HFF-Myc (cell line): Measurements from ENCODE around the gene SIDT2.

Experiments used
- DNase-seq: peaks from one replicate; pipeline ENCODE4 v3.0.0-alpha.2; 2011; ENCODE audit warnings: low read depth; ENCODE audit errors: extremely low read depth
- H3K4me3 ChIP-seq: replicated peaks from 2 replicates; pipeline ENCODE4 v1.5.1; 2011; ENCODE audit warnings: low read depth, mild to moderate bottlenecking, control low read depth, low read length
- CTCF ChIP-seq: IDR thresholded peaks from 2 replicates; pipeline ENCODE4 v1.5.1; 2012; ENCODE audit warnings: mild to moderate bottlenecking, low read depth, low read length, control low read depth; ENCODE audit errors: missing control alignments

The SIDT2 gene

GRCh38 chr11:117214404-117215110, 36.0 kb downstream of the SIDT2 start:
- H3K4me3 ChIP-seq, result no peak overlapping the region
- DNase-seq, result no peak
- TF ChIP-seq CTCF, result no peak

GRCh38 chr11:117217141-117218084, 38.9 kb downstream of the SIDT2 start:
- TF ChIP-seq CTCF, result no peak
- no peak overlapping the region for H3K4me3 ChIP-seq
- no peak for DNase-seq

GRCh38 chr11:117218133-117218915, 39.8 kb downstream of the SIDT2 start:
- no peak overlapping the region for H3K4me3 ChIP-seq
- TF ChIP-seq CTCF, result no peak
- DNase-seq, result no peak

GRCh38 chr11:117219001-117219400, 40.5 kb downstream of the SIDT2 start:
- H3K4me3 ChIP-seq, result no peak overlapping the region
- no peak for TF ChIP-seq CTCF
- no peak for DNase-seq

- no peak for DNase-seq
- no peak overlapping the region for H3K4me3 ChIP-seq
- TF ChIP-seq CTCF, result no peak
These were observed 40.9 kb downstream of the SIDT2 start for GRCh38 chr11:117219455-117219854.

- H3K4me3 ChIP-seq, result no peak overlapping the region
- no peak for DNase-seq
- no peak for TF ChIP-seq CTCF
These were observed 41.5 kb downstream of the SIDT2 start for GRCh38 chr11:117219995-117220394.
